ENCODE results near the gene STAP1.

- TF ChIP-seq CTCF (IDR thresholded peaks at IDR 0.05; ENCODE audit: poor library complexity, severe bottlenecking) = no peak
- no peak for TF ChIP-seq SMC3 (conservative IDR thresholded peaks at IDR 0.05; ENCODE audit: poor library complexity)
- no peak for TF ChIP-seq REST (IDR thresholded peaks at IDR 0.05; ENCODE audit: borderline replicate concordance)
- no peak for TF ChIP-seq POLR2AphosphoS5 (IDR thresholded peaks at IDR 0.05)
- TF ChIP-seq EZH2 (IDR thresholded peaks at IDR 0.05; ENCODE audit: borderline replicate concordance, insufficient read depth, low read length, poor library complexity, severe bottlenecking) = no peak
- TF ChIP-seq EP300 (conservative IDR thresholded peaks at IDR 0.05; ENCODE audit: poor library complexity, severe bottlenecking) = no peak
- no peak for TF ChIP-seq RAD21 (conservative IDR thresholded peaks at IDR 0.05)
- TF ChIP-seq TAF1 (IDR thresholded peaks at IDR 0.05; ENCODE audit: low read depth) = no peak
- TF ChIP-seq MXI1 (conservative IDR thresholded peaks at IDR 0.05; ENCODE audit: poor library complexity, severe bottlenecking) = no peak
These were observed 46.0 kb upstream of the STAP1 start for GRCh38 chr4:67512501-67512900.

All from neural cell (in vitro differentiated cells).